HG03066 (cell line): Measurements from ENCODE around the gene FBXL13.
"Not testable (repeated sequence)": the region's sequence is repeated elsewhere in the genome, so short reads cannot be mapped to it uniquely, and the experiment has no call there.

Experiments
- ATAC-seq: cut with Tn5 transposase; IDR thresholded peaks from one replicate; pipeline ENCODE4 v1.9.1; 2021; ENCODE audit warnings: low read depth; ENCODE audit not compliant: unreplicated experiment

The FBXL13 gene

GRCh38 chr7:103031024-103031423, 43.6 kb downstream of the FBXL13 start:
- no peak for ATAC-seq

GRCh38 chr7:103025341-103025740, 49.3 kb downstream of the FBXL13 start:
- ATAC-seq: no peak

- not testable (repeated sequence) for ATAC-seq
Measured at GRCh38 chr7:103023578-103023977, 51.0 kb downstream of the FBXL13 start.

- not testable (repeated sequence) for ATAC-seq
Measured at GRCh38 chr7:103021490-103021889, 53.1 kb downstream of the FBXL13 start.

GRCh38 chr7:103020876-103021275, 53.7 kb downstream of the FBXL13 start:
- ATAC-seq: not testable (repeated sequence)

GRCh38 chr7:103018295-103018694, 56.3 kb downstream of the FBXL13 start:
- ATAC-seq: not testable (repeated sequence)

- no peak for ATAC-seq
Measured at GRCh38 chr7:103011650-103012049, 62.9 kb downstream of the FBXL13 start.

GRCh38 chr7:103010211-103010610, 64.4 kb downstream of the FBXL13 start:
- no peak for ATAC-seq

GRCh38 chr7:103009466-103010185, 65.0 kb downstream of the FBXL13 start:
- no peak for ATAC-seq

- no peak for ATAC-seq
Measured at GRCh38 chr7:103003004-103003403, 71.6 kb downstream of the FBXL13 start.

- ATAC-seq: no peak
Measured at GRCh38 chr7:103001210-103001609, 73.4 kb downstream of the FBXL13 start.

GRCh38 chr7:102996957-102997356, 77.6 kb downstream of the FBXL13 start:
- no peak for ATAC-seq

GRCh38 chr7:102995609-102996008, 79.0 kb downstream of the FBXL13 start:
- not testable (repeated sequence) for ATAC-seq

- no peak for ATAC-seq
Measured at GRCh38 chr7:102994567-102994966, 80.0 kb downstream of the FBXL13 start.

GRCh38 chr7:102993718-102994029, 80.9 kb downstream of the FBXL13 start:
- no peak for ATAC-seq

- ATAC-seq: no peak
Measured at GRCh38 chr7:102992938-102993717, 81.5 kb downstream of the FBXL13 start.

GRCh38 chr7:102992509-102992937, 82.1 kb downstream of the FBXL13 start:
- no peak for ATAC-seq

GRCh38 chr7:102991540-102992214, 82.9 kb downstream of the FBXL13 start:
- ATAC-seq: no peak

GRCh38 chr7:102991077-102991539, 83.5 kb downstream of the FBXL13 start:
- ATAC-seq: no peak

GRCh38 chr7:102990642-102991041, 84.0 kb downstream of the FBXL13 start:
- ATAC-seq: no peak
